GM18505 (cell line): ENCODE measurements around the gene REG1B.
"Not testable (repeated sequence)": the region's sequence is repeated elsewhere in the genome, so short reads cannot be mapped to it uniquely, and the experiment has no call there.

Source experiments
- ATAC-seq: cut with Tn5 transposase; IDR thresholded peaks from one replicate; pipeline ENCODE4 v1.9.1; 2021; ENCODE audit not compliant: unreplicated experiment
- POLR2A ChIP-seq: IDR thresholded peaks from 4 replicates; pipeline ENCODE4 v1.6.1; 2011; ENCODE audit warnings: borderline replicate concordance; ENCODE audit not compliant: insufficient read depth, insufficient read length; ENCODE audit errors: extremely low read depth

Gene REG1B

DNA sequence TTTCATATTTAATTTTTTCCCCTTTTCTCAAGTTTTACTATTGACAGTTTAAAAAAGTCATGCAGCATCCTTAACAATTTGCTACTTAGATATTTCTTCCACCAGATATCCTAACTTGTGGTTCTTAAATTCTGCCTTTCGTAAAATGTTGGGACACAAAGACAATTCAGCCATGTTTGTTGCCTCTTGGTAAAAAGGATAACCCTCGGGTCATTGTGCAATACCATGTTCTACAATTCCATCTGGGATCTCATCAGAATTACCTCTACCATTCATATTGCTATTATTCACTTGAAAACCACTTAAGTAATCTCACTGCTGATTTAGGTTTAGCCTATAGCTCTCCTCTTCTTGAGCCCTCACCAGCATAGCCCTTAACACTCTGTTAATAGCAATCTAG, 13.2 kb upstream of the REG1B start:
- TF ChIP-seq POLR2A: no peak
- no peak for ATAC-seq

DNA sequence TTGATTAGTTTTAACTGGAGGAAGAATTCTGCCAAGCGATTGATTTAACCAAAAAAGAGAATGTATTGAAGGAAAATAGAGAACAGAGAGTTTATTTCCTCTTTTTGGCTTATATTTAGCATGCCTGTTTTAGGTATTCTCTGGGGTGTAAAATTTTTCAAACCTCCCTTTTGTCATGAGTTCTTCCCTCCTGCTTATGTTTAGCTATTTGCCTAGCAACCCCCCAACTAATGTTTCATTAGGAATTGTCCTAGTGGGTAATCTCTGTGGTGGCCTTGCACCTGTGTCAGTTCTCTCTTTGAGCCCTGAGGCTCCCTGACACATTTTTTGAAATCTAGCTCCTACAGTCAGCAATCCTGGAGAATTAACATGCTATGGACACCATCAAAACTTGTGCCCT, 12.5 kb upstream of the REG1B start:
- ATAC-seq: no peak
- no peak for TF ChIP-seq POLR2A

DNA sequence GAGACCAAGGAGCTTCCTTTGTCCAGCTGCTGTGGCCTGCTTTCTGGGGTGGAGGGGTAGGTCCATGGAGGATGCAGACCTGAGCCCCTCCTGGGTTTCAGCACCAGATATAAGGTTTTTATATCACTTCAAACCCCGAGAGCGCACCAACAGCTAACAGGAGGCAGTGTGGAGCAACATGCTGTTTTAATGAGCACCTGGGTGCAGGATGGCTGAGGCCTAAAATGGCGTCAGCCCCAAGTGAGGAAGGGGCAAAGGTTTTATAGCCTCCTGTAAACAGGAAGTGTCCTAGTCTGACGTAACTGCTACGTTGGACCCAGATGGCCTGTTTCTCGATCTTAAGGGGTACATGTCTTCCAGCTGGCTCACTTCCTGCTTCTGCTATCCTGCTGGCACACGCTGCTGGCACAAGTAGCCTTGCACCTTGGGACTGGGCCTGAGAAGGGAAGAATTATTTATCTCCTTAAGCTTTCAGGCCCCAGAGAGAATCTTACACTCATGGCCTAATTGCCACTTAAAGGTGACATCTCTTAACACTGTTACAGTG, 11.4 kb upstream of the REG1B start:
- no peak for TF ChIP-seq POLR2A
- no peak for ATAC-seq

DNA sequence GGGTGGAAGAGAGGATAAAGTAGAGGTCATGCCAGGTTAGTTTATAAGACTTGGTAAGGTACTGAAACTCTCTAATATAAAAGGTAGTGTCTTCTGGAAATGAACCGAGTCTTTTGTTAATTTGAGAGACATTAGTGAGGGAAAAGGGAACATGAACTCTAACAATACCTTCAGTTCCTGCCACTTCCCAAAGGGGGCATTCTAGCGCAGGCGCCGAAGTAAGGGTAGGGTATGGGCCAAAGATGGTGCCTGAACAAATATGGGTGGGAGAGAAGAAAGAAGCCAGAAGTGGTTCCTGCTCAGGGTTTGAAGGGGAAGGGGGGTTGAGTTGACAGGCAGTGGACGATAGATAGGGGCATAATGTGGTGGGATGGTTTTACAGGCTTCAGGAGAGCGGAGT, 10.1 kb upstream of the REG1B start:
- no peak for TF ChIP-seq POLR2A
- ATAC-seq: no peak

DNA sequence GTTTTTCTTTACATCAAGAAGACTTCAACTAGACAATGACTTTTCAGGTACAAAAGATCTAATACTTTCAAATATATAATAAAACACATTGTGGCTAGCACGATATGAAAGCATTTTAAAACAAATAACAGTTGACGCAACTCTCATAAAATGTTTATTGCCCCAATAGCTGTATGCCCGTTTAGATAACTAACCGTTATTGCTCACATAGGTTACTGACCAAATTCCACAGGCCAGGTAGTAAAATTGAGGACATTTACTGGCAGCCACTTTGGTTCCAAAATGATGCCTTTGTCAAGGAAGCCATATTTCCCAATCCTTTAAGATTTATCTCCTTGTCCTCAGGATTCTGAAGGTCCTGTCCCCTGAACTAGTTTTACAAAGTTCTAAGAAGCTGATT, 2.9 kb upstream of the REG1B start:
- no peak for TF ChIP-seq POLR2A
- ATAC-seq: no peak

DNA sequence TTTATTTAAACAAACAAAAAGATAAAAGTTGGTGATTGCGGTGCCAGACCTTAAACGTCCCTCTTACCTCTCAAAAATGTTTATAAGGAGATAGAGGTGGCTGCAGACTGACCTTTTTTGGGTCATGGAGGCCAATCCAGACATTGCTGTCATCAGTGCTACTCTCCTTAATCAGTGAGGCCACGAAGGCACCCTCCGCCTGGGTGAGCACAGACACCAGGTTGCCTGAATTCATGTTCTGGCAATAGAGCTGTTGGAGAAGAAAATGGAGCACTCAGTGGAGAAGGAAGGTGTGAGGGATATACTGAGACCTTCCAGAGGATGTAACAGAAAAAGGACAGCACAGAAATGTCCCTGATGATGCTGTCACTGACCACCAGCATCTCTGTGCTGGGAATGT, 1.5 kb downstream of the REG1B start:
- no peak for TF ChIP-seq POLR2A
- ATAC-seq: no peak

DNA sequence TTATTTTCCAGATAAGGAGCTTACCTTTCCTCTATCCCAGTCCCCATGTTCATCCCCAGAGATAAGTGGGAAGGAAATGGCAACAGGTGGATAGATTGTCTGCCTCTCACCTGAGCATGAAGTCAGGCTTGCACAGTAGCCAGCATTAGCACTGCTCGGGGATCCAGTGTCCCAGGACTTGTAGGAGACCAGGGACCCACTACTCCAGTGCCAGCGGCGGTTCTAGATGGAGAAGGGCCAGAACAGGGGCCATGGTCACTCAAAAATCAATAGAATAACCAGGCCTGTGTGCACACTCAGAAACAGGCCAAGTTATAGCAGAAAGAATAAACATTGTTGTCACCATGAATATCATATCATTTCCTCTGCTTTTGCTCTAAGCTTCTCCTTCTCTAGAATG, 2.4 kb downstream of the REG1B start:
- TF ChIP-seq POLR2A: no peak
- no peak for ATAC-seq

DNA sequence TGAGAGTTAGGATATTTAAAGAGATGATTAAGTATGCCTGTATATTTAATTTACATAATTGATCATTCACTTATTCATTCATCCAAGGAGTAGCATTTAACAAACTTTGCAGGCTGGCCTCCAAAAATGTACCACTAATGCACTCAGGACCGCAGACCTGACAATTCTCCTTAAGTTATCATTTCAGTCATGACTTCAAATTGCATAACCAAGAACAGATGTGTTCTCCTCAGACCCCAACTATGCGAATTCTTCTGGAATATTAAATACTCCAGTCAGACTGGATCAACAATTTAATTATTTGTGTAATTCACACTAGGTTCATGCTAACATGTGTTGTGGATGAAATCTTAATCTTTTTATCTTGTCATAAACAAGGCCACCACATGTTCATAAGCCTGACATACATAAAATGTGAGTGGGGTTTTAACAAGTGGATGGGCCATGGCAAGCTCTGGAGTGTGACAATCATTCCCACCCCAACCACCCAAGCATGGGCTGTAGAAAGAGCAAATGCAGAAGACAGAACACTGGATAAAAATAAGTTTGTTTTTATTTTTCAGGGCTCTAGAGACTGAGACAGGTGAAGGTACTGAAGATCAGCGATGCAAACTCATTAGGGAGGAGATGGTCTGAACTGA, 3.2 kb downstream of the REG1B start:
- no peak for ATAC-seq
- no peak for TF ChIP-seq POLR2A

DNA sequence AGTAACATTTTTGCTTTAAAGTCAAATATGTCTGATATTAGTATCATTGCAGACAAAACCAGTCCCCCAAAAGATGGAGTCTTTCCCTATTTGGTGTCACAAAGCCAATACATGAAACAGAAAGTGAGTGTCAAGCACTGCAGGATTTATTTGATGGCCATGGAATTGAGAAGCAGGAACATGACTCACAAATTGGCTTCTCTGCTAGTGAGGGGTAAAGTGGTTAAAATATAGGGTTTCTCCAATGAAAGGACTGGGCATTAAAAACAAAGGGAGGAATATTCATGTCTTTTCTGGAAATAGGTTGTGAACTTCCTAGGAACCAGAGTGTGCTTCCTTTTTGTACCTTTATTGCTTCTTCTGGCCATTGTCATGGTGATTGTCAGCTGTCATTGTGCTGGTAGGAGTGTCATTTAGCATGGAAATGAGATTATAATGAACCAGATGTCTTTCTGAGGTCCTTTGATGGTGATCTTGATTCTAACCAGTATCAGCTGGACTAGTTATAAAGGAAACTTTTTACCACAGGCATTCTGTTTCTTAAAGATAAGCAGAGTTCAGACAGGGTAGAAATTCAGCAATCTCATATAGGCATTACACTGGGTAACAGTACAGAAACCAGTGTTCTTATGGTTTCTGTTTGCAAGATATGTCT, 4.1 kb downstream of the REG1B start:
- no peak for TF ChIP-seq POLR2A
- ATAC-seq: no peak

DNA sequence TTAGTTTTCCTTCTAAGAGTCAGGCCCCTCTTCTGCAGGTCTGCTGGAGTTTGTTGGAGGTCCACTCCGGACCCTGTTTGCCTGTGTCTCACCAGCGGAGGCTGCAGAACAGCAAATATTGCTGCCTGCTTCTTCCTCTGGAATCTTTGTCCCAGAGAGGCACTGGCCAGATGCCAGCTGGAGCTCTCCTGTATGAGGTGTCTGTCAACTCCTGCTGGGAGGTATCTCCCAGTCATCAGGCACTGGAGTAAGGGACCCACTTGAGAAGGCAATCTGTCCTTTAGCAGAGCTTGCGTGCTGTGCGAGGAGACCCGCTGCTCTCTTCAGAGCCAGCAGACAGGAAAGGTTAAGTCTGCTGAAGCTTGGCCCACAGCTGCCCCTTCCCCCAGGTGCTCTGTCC, 4.8 kb downstream of the REG1B start:
- TF ChIP-seq POLR2A: no peak
- no peak for ATAC-seq

DNA sequence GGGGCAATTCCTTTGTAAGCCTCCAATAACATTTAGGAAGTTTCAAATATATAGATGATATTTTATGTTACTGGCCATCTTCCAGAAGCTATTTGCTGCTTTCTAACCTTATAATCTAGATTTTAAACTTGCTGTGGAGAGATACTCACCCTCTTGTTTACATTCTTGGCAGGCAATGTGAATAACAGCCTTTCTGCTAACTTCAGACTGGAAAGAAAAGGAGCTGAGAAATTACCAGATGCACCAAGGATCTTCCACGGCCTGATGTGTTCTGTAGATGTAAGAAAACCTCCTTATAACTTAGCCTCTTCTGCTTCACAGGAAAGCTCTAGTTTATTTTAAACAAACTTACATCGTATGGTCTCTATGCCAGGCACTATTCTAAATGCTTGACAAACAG, 16.7 kb downstream of the REG1B start:
- ATAC-seq: no peak
- TF ChIP-seq POLR2A: no peak

DNA sequence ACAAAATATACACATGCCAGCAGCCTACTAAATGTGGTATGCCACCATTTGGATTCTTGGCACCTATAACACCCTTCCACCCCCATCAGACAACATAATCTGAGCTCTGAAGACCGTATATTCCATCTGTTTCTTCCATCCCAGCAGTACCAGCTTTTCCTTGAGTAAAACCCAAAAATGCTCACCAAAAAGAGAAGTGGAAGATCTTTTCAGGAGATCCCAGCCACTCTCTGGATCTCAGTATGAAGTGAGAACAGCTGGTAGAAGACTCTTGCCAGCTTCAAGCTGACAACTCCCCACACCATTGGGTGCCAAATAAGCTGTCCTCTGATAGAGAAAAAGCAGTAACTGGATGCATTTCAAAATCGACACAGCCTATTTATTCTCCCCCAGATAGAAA, 22.6 kb downstream of the REG1B start:
- ATAC-seq: no peak
- TF ChIP-seq POLR2A: no peak

DNA sequence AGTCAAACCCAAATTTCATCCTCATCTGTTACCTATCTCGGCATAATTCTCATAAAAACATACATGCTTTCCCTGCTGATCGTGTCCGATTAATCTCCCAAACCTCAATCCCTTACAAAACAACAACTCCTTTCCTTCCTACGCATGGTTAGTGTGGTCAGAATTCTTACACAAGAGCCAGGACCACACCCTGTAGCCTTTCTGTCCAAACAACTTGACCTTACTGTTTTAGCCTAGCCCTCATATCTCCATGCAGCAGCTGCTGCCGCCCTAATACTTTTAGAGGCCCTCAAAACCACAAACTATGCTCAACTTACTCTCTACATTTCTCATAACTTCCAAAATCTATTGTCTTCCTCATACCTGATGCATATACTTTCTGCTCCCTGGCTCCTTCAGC, 33.0 kb downstream of the REG1B start:
- not testable (repeated sequence) for ATAC-seq

DNA sequence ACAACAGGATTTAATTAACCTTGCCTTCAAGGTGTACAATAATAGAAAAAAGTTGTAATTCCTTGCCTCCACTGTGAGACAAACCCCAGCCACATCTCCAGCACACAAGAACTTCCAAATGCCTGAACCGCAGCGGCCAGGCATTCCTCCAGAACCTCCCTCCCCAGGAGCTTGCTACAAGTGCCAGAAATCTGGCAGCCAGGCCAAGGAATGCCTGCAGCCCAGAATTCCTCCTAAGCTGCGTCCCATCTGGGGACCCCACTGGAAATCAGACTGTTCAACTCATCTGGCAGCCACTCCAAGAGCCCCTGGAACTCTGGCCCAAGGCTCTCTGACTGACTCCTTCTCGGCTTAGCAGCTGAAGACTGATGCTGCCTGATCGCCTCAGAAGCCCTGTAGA, 34.3 kb downstream of the REG1B start:
- ATAC-seq: not testable (repeated sequence)

DNA sequence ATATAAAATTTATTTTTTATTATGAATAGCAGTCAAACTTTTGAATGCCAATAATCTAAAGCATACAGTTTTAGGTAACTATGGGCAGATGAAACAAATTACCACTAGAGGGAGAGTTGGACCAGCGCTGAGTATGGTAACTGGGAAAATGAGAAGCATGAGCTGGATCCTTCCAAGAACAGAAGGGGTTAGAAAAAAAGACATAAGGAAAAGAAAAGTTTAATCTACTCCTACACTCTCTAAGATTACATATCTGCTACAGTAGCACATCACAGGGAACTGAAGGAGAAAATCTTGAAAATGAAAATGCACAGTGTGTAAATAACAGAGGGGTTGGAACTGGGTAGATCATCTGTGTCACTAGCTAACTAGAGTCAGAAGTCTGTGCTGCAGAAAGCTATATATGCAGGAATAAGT, 46.8 kb downstream of the REG1B start:
- ATAC-seq: no peak
- TF ChIP-seq POLR2A: no peak

DNA sequence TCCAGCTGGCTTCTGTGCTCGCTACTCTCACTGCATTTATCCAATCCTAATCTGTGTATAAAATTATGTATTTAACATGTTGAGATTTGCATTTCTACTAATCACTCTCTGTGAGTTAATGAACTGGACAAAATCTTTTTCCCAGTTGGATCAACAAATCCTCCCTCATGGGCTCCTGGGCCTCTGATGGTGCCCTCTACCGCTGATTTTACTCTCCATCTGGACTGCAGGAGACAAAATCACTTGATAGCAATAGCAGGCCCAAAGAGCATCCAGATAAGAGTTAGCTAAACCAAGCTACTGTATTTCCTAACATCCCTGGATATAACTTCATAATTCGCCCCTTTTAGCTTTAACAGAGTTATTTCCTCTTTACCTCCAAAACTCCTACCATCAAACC, 47.8 kb downstream of the REG1B start:
- no peak for TF ChIP-seq POLR2A
- no peak for ATAC-seq
